Retinal pigment epithelial cell (primary cell): ENCODE results near the gene TOMM70.

Experiments used
- DNase-seq: peaks from one replicate; pipeline ENCODE4 v3.0.0-alpha.2; 2010; ENCODE audit warnings: low read depth
- H3K4me3 ChIP-seq: 2 replicates; pipeline ENCODE4 v1.5.1; 2011; ENCODE audit warnings: mild to moderate bottlenecking, low read length, control low read depth, moderate library complexity
- TF ChIP-seq, protein P1 (sequence below): conservative IDR thresholded peaks from 2 replicates; pipeline ENCODE4 v1.5.1; 2011; ENCODE audit warnings: low read depth, low read length, control low read depth, inconsistent platforms

Gene TOMM70

GRCh38 chr3:100412912-100413590 lies 12.2 kb upstream of the TOMM70 start:
- DNase-seq = no peak
- TF ChIP-seq, protein P1, sequence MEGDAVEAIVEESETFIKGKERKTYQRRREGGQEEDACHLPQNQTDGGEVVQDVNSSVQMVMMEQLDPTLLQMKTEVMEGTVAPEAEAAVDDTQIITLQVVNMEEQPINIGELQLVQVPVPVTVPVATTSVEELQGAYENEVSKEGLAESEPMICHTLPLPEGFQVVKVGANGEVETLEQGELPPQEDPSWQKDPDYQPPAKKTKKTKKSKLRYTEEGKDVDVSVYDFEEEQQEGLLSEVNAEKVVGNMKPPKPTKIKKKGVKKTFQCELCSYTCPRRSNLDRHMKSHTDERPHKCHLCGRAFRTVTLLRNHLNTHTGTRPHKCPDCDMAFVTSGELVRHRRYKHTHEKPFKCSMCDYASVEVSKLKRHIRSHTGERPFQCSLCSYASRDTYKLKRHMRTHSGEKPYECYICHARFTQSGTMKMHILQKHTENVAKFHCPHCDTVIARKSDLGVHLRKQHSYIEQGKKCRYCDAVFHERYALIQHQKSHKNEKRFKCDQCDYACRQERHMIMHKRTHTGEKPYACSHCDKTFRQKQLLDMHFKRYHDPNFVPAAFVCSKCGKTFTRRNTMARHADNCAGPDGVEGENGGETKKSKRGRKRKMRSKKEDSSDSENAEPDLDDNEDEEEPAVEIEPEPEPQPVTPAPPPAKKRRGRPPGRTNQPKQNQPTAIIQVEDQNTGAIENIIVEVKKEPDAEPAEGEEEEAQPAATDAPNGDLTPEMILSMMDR = no peak
- no peak overlapping the region for H3K4me3 ChIP-seq

DNA sequence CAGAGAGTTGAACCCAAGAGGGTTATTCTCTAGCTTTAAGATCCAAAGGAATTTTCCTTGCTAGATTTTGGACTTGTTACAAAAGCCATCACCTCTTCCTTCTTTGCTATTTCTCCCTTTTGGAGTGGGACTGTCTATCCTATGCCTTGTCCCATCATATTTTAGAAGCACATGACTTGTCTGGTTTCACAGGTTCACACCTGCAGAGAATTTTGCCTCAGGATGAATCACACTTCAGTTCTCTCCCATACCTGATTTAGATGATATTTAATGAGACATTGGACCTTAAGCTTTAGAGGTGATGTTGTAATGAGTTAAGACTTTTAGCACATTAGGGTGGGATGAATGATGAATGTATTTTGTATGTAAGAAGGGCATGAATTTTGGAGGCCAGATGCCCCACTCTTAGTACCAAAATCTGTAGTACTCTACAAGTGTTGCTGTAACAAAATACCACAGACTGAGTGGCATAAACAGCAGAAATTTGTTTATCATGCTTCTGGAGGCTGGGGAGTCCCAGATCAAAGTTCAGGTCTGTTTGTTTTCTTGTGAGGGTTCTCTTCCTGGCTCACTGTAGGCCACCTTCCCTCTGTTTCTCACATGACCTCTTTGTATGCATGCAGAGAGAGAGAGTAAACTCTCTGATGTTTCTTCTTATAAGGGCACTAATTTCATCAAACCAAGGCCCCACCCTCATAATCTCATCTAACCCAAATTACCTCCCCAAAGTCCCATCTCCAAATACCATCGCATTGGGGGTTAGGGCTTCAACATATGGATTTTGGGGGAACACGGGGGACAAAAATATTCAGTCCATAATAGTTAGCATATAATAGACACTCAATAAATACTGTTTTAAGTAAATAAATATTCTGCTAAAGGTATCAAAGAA lies 10.4 kb upstream of the TOMM70 start:
- no peak for DNase-seq
- TF ChIP-seq, protein P1 = no peak
- H3K4me3 ChIP-seq = no peak overlapping the region

DNA sequence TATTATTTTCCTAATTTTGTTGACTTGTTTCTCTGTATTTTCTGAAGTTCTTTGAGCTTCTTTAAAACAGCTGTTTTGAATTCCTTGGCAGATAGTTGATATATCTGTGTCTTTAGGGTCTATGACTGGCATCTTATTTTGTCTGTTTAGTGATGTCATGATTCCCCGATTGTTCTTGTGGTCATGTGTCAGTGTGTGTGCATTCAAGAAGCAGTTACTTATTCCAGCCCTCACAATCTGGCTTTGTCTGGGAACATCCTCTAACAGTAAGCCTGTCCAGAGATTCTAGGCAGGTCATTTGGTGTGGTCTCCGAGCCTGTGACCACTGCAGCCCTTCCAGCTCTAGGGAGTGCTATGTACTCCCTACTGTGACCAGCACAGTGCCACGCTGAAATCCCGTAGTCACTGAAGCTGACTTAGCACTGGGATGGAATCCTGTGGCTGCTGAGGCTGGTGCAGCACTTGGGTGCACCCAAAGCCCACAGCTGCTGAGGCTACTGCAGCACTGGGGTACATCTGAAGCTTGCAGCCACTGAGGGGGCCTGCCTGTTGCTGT lies 7.2 kb upstream of the TOMM70 start:
- H3K4me3 ChIP-seq = no peak overlapping the region
- TF ChIP-seq, protein P1 = no peak
- no peak for DNase-seq

- no peak overlapping the region for H3K4me3 ChIP-seq
- TF ChIP-seq, protein P1 = no peak
- no peak for DNase-seq
Observed at GRCh38 chr3:100407164-100407563, 6.3 kb upstream of the TOMM70 start.

DNA sequence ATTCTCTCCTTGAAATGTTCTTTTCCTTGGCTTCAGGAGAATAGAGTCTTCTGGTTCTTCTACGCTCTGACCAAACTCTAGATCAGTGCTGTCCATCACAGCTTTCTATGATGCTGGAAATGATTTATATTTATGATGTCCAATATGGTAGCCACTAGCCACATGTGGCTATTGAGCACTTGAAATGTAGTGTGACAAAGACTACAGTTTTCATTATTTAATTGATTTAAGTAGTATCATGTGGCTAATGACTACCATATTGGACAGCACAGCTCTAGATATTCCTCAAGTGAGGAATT lies 3.3 kb upstream of the TOMM70 start:
- TF ChIP-seq, protein P1 = no peak
- no peak overlapping the region for H3K4me3 ChIP-seq
- no peak for DNase-seq

- no peak for DNase-seq
- peak overlapping the region; percentile 91 for H3K4me3 ChIP-seq
Observed at GRCh38 chr3:100403362-100404249, 2.7 kb upstream of the TOMM70 start.

More at GRCh38 chr3:100403362-100404249, 2.7 kb upstream of the TOMM70 start:
- TF ChIP-seq, protein P1 = peak; percentile 9
